Measurements from ENCODE around the gene VSTM5.

DNA sequence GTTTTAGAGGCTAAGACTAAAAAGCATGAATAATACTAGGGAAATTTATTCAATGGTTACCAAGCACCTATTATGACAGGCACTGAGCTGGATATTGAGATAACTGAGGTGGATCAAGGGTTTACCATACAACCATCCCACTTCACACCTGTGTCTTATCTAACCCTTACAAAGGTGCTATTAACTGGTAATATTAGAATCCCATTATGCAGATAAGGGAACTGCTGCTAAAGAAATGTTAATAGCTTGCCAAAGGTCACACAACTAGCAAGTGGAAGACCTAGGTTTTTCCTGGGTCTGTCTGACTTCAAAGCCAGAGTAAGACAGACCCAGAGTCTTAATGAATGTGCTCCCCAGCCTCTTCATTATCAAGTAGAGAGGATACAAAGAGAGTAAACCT is 21.1 kb upstream of the VSTM5 start:
- no peak for TF ChIP-seq CTCF (IDR thresholded peaks at IDR 0.05; ENCODE audit: low read depth, low read length, missing input control)
- TF ChIP-seq NR2F2 (IDR thresholded peaks at IDR 0.05) = no peak
- TF ChIP-seq YY1 (IDR thresholded peaks at IDR 0.05) = no peak
- TF ChIP-seq EGR1 (IDR thresholded peaks at IDR 0.05; ENCODE audit: low read depth in 2 of 2) = no peak
- TF ChIP-seq, protein P1, sequence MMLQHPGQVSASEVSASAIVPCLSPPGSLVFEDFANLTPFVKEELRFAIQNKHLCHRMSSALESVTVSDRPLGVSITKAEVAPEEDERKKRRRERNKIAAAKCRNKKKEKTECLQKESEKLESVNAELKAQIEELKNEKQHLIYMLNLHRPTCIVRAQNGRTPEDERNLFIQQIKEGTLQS (IDR thresholded peaks at IDR 0.05) = no peak
- TF ChIP-seq JUND (IDR thresholded peaks at IDR 0.05) = no peak
- no peak for TF ChIP-seq GABPA (IDR thresholded peaks at IDR 0.05 in 1 of 2, conservative IDR thresholded peaks at IDR 0.05 in 1 of 2)
- TF ChIP-seq RXRA (IDR thresholded peaks at IDR 0.05) = no peak
